C4-2B (cell line): ENCODE results near the gene GAL3ST1.

Source experiments
- CTCF ChIP-seq: fragments of 450-650 bp; conservative IDR thresholded peaks from 2 replicates; pipeline ENCODE4 v1.5.1; 2017; ENCODE audit warnings: mild to moderate bottlenecking
- ZFX ChIP-seq: fragments of 450-650 bp; IDR thresholded peaks from 2 replicates; pipeline ENCODE4 v1.6.1; 2017

- TF ChIP-seq CTCF (peak; percentile 92), ZFX (no peak)
These were observed 31.1 kb upstream of the GAL3ST1 start for GRCh38 chr22:30605449-30606110.
